Thyroid gland (tissue), 4 donors: Measurements from ENCODE around the gene CEP135. TPM values are rescaled to one million over a fixed set of nuclear protein-coding genes. Genes with fewer than 3 reads are reported as not detected.

Experiments used
- DNase-seq, 2 donors: peaks; one replicate each; pipeline ENCODE4 v3.0.0-alpha.2; 2019
- H3K27ac ChIP-seq, 3 donors: fragments of 200-600 bp; sonication (generic); 1 replicate in 2 of 3; 2 replicates in 1 of 3; pipeline ENCODE4 v1.5.1; 2016 to 2019; ENCODE audit warnings: mild to moderate bottlenecking in 1 of 3, moderate library complexity in 1 of 3
- H3K27me3 ChIP-seq: fragments of 200-600 bp; sonication (generic); one replicate; pipeline ENCODE4 v1.5.1; 2019
- H3K36me3 ChIP-seq, 2 donors: fragments of 200-600 bp; sonication (generic); one replicate each; pipeline ENCODE4 v1.5.1; 2016 to 2019
- H3K4me1 ChIP-seq, 2 donors: fragments of 200-600 bp; sonication (generic); one replicate each; pipeline ENCODE4 v1.5.1; 2017 to 2019
- H3K4me3 ChIP-seq, 3 donors: fragments of 200-600 bp; sonication (generic); replicated peaks in 1 of 3; 1 replicate in 2 of 3; 2 replicates in 1 of 3; pipeline ENCODE4 v1.5.1; 2016; ENCODE audit warnings: mild to moderate bottlenecking in 1 of 3
- H3K9me3 ChIP-seq: fragments of 200-600 bp; sonication (generic); one replicate; pipeline ENCODE4 v1.5.1; 2017
- POLR2A ChIP-seq, 2 donors: fragments of 450-650 bp; IDR thresholded peaks; one replicate each; pipeline ENCODE4 v1.6.1; 2017; ENCODE audit warnings: antibody characterized with exemption in 2 of 2, mild to moderate bottlenecking in 2 of 2, moderate library complexity in 1 of 2
- WGBS, 2 donors: methylation state at CpG; one replicate each; pipeline ENCODE4 v1.1.5; 2017; 5-methylcytosine and 5-hydroxymethylcytosine counted together
- intact Hi-C: fragments of 100-400 bp; cut with DNase I; formaldehyde crosslinking; loops from one replicate; pipeline ENCODE4 v1.15.1; 2023
- total RNA-seq, 4 donors: library from RNA; depleted of rRNA; stranded (reverse); fragments of >200 nt; gene quantifications; one replicate each; pipeline ENCODE4 v1.2.3, GENCODE V29; 2016
- TF ChIP-seq, protein P1 (sequence below), 6 experiments: fragments of 200-600 bp in 3 of 6; fragments of 450-650 bp in 3 of 6; sonication (generic) in 3 of 6; IDR thresholded peaks; one replicate each; pipeline ENCODE4 v1.5.1; 2016 to 2019; ENCODE audit warnings: antibody characterized with exemption in 6 of 6, mild to moderate bottlenecking in 2 of 6, inconsistent platforms in 1 of 6, moderate library complexity in 1 of 6

CEP135 gene
- total RNA-seq, 4 donors from 2014 or later, result 5.3 to 21.1 (median 10.1) TPM

DNA sequence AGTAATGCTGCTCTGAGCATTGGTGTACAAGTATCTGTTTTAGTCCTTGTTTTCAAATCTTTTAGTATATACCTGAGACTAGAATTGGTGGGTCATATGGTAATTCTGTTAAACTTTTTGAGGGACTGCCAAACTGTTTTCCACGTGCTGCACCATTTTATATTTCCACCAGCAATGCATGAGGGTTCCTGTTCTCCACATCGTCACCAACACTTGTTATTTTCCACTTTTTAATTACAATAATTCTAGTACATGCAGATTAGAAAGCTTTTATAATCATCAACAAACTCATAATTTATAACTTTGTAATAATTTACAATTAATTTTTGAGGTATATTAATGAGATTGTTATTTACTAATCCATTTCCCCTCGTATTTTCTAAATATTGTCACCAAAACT is 79.4 kb downstream of the CEP135 start:
- intact Hi-C loops, result no loop called here
- 97 to 99% methylated on average over 3 of the region's 3 CpGs for WGBS, 2 donors
- H3K4me3 ChIP-seq, result no peak overlapping the region
- no peak for TF ChIP-seq POLR2A (IDR thresholded peaks at IDR 0.05)
- TF ChIP-seq, protein P1, sequence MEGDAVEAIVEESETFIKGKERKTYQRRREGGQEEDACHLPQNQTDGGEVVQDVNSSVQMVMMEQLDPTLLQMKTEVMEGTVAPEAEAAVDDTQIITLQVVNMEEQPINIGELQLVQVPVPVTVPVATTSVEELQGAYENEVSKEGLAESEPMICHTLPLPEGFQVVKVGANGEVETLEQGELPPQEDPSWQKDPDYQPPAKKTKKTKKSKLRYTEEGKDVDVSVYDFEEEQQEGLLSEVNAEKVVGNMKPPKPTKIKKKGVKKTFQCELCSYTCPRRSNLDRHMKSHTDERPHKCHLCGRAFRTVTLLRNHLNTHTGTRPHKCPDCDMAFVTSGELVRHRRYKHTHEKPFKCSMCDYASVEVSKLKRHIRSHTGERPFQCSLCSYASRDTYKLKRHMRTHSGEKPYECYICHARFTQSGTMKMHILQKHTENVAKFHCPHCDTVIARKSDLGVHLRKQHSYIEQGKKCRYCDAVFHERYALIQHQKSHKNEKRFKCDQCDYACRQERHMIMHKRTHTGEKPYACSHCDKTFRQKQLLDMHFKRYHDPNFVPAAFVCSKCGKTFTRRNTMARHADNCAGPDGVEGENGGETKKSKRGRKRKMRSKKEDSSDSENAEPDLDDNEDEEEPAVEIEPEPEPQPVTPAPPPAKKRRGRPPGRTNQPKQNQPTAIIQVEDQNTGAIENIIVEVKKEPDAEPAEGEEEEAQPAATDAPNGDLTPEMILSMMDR (IDR thresholded peaks at IDR 0.05), result no peak
- no peaks in the 10 kb centered on the region for H3K4me1 ChIP-seq
- peaks cover 10 to 19% of the 10 kb centered on the region in 2 donors for H3K36me3 ChIP-seq
- no peak for DNase-seq
- no peaks in the 10 kb centered on the region for H3K27me3 ChIP-seq
- no peaks in the 10 kb centered on the region for H3K9me3 ChIP-seq
- H3K27ac ChIP-seq, result no peak overlapping the region

DNA sequence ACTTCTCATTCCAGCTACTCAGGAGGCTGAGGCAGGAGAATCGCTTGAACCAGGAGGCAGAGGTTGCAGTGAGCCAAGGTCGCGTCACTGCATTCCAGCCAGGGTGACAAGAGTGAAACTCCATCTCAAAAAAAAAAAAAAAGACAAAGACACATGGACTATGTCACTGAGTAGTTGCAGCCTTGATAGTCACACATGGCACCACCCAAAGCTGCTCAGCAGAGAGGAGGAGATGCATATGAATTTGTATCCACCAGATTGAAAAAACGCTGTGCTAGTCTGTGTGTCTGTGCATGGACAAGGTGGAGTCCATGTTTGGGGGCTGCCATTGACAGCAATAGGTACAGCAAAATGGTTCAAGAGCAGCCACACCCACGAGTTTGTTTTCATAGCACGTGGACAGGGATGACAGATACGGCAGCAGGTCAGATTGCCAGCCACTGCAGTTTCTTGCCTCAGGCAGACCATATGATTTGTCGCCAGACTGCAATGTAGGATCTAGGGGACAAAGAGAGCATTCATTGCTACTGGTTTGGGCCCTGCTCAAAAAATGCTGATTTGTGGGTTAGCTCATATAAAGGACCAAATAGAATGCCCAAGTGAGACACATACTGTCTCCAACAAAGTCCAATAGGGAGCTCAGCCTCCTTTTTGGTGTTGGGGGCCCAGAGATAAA is 89.9 kb downstream of the CEP135 start:
- TF ChIP-seq, protein P1 (IDR thresholded peaks at IDR 0.05), result no peak
- no peak for TF ChIP-seq POLR2A (IDR thresholded peaks at IDR 0.05)
- DNase-seq, result no peak
- intact Hi-C loops, result no loop called here

DNA sequence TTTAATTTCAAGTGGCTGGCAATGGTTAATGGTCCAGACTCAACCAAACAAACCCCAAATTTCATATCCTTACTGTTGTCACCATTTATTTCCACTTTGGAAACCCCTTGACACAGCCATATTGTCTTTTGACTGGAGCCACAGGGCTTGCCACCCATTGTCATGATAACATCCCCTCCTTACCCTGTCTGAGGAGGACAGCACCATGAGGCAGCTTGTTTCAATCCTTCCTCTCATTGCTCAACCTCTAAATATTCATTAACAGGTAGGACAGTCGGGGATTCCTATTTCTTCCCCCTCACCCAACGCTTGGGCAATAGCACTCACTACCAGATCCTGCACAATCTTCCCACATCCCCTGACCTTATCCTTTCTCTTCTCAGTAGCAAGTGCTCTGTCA is 92.1 kb downstream of the CEP135 start:
- TF ChIP-seq, protein P1 (IDR thresholded peaks at IDR 0.05), result no peak
- TF ChIP-seq POLR2A (IDR thresholded peaks at IDR 0.05), result no peak
- intact Hi-C loops, result no loop called here
- Histone ChIP-seq H3K4me1 (no peaks in the 10 kb centered on the region), H3K4me3 (no peak overlapping the region), H3K27ac (no peak overlapping the region), H3K9me3 (no peaks in the 10 kb centered on the region), H3K27me3 (no peaks in the 10 kb centered on the region), H3K36me3 (no peaks in the 10 kb centered on the region)
- DNase-seq, result no peak
- WGBS, 2 donors, result 61 to 62% methylated on average over 2 of the region's 2 CpGs

More for the DNA sequence above, 89.9 kb downstream of the CEP135 start:
- Histone ChIP-seq H3K9me3 (no peaks in the 10 kb centered on the region), H3K4me3 (no peak overlapping the region), H3K36me3 (no peaks in the 10 kb centered on the region), H3K27me3 (no peaks in the 10 kb centered on the region), H3K27ac (no peak overlapping the region), H3K4me1 (no peaks in the 10 kb centered on the region)
- 73 to 82% methylated on average over 8 of the region's 8 CpGs for WGBS, 2 donors

DNA sequence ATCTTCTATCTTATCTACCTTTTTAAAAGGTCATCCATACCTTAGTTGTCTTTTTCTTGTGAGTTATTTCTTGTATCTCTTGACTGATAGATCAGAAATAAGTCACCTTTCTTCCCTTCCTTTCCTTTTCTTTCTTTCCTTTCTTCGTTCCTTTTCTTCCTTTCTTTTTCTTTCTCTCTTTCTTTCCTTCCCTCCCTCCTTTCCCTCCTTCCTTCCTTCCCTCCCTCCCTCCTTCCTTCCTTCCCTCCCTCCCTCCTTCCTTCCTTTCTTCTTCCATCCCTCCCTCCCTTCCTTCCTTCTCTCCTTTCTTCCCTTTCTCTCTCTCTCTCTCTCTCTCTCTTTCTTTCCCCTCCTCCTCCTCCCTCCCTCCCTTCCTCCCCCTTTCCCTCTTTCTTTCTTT is 93.5 kb downstream of the CEP135 start:
- no peak for DNase-seq
- H3K4me1 ChIP-seq, result no peaks in the 10 kb centered on the region
- no peak overlapping the region for H3K4me3 ChIP-seq
- H3K27me3 ChIP-seq, result no peaks in the 10 kb centered on the region
- H3K9me3 ChIP-seq, result no peaks in the 10 kb centered on the region
- no peak for TF ChIP-seq POLR2A (IDR thresholded peaks at IDR 0.05)
- TF ChIP-seq, protein P1 (IDR thresholded peaks at IDR 0.05), result no peak
- WGBS, 2 donors, result 88 to 95% methylated on average over 1 of the region's 1 CpG
- no peak overlapping the region for H3K27ac ChIP-seq
- intact Hi-C loops, result no loop called here
- no peaks in the 10 kb centered on the region for H3K36me3 ChIP-seq

DNA sequence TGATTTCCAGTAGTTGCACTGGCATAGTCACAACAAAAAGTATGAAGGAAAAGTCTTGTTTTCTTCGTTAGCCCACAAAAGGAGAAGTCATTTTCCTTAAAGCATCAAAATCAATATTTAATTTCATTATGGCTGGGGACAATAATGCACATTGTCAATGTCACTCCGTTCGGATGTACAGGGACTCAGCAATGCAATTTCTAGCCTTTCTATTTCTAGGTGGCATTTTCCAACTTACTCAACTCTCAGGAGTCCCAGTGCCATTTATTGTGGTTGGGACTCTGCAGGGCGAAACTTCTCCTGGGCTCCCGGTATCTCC is 99.6 kb downstream of the CEP135 start:
- H3K9me3 ChIP-seq, result no peaks in the 10 kb centered on the region
- H3K36me3 ChIP-seq, result no peaks in the 10 kb centered on the region
- TF ChIP-seq, protein P1 (IDR thresholded peaks at IDR 0.05), result no peak
- TF ChIP-seq POLR2A (IDR thresholded peaks at IDR 0.05), result no peak
- H3K27me3 ChIP-seq, result no peaks in the 10 kb centered on the region
- H3K4me1 ChIP-seq, result peaks cover 4 to 8% of the 10 kb centered on the region in 2 donors
- peak overlapping the region in 1 of 3 donors; percentile 29 for H3K4me3 ChIP-seq
- WGBS, 2 donors, result 17 to 18% methylated on average over 5 of the region's 5 CpGs
- DNase-seq, result peak in 1 of 2 donors; percentile 3
- intact Hi-C loops, result no loop called here
- H3K27ac ChIP-seq, result no peak overlapping the region
